Fibroblast of skin of right biceps (primary cell): ENCODE data around the gene ANKRD2.

ENCODE experiments used
- DNase-seq: peaks from one replicate; pipeline ENCODE4 v3.0.0-alpha.2; 2013

Gene ANKRD2

DNA sequence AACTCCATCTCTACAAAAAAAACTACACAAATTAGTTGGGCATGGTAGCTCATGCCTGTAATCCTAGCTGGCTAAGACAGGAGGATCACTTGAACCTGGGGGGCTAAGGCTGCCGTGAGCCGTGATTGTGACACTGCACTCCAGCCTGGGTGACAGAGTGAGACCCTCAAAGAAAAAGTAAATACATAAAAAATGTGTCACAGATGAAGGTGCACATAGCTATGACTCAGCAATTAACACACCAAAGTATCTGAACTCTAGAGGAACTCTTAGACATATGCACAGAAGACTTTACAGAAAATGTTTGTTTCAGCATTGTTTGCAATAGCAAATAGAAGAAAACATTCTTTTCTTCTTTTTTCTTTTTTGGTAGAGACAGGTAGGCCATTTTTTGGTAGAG lies 25.2 kb downstream of the ANKRD2 start:
- DNase-seq = peak; percentile 25

DNA sequence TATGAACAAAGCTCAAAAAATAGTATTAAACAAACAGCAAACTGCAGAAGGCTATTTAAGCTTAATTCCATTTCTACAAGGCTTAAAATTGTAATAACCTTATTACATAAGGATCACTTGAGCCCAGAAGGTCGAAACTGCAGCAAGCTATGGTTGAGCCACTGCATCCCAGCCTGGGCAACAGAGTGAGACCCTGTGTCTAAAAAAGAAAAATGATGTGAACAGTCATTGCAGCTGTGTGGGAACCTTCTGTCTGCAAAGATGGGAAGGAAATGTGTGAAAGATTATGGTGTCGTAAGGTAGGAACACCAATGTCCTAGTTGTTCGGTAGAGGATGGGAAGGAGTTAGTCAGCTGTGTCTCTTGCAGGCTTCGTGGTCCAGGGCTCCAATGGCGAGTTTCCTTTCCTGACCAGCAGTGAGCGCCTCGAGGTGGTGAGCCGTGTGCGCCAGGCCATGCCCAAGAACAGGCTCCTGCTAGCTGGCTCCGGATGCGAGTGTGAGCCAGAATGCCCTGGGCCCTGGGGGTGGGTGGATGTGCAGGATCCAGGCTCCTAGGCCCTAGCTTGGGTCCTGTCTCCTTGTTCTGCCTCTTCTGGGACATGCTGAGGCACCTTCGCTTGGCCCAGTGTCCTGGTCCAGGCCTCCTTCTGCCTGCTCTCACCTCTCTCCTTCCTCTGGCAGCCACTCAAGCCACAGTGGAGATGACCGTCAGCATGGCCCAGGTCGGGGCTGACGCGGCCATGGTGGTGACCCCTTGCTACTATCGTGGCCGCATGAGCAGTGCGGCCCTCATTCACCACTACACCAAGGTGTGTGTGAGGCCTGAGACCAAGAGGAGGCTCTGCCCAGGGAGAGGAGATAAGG lies 26.1 kb downstream of the ANKRD2 start:
- no peak for DNase-seq

DNA sequence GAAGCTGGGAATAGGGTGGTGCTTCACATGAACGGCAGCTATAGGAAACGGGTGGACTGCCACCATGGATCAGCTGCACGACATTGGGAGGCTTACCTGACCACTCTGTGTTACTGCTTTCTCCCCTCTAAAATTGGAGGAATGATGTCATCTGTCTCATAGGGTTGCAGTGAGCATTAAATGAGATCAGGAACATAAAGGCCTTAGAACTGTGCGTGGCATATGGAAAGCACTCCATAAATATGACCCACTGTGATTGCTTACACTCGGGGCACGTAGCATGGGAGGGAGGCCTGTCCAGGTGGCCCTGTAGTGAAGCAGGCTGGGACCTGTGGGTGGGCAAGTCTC lies 26.7 kb downstream of the ANKRD2 start:
- no peak for DNase-seq

DNA sequence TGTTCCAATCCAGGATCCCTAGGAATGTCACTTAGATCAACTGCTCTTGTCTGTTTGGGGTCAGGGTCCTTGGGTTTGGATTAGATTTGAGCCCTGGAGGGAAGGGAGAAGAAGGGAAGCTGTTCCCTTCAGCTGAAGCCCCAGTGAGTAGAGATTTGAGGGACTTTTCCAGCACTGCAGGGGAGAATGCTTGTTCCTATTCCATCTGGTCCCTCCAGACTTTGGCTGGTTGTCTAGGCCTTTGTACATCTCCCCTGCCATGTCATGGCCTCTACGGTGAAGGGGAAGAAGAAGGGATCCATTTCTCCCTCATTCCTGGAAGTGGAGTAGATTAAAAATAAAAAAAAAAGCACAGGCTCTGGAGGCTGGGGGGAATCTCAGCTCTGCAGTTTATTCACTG lies 28.0 kb downstream of the ANKRD2 start:
- no peak for DNase-seq

DNA sequence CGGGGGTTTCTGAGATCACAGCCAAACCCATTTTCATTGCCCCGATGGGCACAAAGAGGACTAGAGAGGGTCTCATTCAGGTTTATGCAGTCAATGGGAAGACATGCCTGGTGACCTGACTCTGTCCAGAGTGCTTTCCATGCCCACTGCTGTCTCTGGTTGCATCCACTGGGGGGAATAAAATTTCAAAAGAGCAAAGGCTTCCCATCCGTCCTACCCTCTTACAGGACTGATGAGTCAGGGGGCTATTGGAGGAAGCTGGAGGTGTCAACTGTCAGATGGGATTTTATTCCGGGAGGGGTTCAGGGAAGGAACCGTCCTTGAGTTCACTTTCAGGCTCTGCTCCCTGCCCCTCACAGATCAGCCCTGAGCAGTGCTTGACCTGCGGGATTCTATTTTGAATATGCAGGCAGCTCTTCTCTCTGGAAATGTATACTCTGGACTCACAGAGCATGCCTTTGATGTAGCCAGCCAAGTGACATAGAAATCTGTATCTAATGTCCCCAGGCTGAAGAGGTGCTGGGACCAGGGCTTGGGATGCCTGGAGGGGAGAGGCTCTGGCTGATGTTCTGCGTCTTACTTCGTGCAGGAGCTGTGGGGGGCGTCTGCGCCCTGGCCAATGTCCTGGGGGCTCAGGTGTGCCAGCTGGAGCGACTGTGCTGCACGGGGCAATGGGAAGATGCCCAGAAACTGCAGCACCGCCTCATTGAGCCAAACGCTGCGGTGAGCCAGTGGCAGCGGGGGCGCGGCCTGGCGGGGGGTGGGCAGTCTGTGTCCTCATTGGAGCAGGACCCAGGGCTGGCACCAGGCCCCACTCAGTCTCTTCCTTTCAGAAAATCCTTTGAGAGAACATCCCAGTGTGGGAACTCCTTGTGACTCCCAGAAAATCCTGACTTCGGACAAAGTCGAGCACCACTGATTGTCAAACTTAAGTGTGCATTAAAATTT lies 29.0 kb downstream of the ANKRD2 start:
- DNase-seq = no peak

DNA sequence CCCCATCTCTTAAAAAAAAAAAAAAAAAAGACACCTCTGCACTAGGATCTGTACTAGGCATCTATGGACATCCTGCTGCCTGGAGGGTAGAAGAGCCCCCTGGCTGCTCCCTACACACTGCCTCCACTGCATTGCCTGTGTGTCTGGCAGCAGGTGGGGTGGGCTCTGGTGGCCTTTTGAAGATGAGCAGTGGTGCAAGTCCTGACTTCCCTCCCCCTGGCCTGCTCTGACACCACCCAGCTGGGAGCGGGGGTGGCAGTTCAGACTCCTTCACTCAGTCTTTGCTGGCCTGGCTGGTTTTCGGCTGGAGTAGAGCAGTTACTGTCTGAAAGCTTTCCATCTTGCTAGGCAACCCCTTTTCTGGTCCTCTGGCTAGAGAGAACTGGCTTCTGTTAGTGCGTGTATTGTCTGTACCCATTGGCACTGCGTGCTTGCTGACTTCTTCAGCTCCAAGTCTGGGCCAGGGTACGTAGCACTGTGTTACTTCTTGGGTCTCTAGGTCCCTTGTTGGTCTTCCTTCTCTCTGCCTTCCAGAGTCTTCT lies 34.6 kb downstream of the ANKRD2 start:
- no peak for DNase-seq

DNA sequence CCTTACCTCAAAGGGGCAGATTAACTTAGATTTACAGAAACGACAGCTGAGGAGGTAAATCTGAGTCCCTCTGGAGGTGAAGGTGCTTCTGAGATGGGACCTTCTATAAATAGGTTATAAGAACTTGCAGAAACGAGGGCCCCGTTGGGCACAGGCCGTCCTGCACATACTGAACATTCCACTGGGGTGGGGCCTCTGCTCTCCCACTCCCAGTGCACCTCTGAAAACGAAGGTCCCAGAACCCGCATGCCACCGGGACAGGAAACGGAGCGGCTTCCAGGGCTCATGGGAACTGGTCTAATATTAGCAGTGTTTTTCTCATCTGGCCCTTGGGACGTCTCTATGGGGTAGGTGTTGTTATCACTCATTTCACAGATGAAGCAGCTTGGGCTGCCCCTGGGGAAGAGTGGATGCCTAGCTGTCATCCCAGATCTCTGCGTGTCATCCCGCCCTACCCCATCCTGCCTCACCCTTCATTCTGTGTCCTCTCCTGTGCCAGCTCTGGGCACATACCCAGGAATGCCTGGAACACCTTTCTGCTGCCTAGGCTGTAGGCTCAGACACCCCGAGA lies 36.5 kb downstream of the ANKRD2 start:
- no peak for DNase-seq

DNA sequence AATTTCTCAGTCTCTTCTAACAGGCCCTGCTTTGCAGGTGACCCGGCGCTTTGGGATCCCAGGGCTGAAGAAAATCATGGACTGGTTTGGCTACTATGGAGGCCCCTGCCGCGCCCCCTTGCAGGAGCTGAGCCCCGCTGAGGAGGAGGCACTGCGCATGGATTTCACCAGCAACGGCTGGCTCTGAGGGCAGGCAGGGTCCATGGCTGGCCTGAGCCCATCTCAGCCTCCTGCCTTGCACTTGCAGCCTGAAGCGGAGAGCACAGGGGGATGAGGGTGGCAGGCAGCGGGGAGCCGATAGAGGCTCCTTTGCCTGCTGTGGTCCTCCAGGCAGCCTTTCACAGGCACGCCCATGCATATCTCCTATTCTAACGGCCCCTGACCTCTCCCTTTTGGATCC lies 38.9 kb downstream of the ANKRD2 start:
- no peak for DNase-seq

DNA sequence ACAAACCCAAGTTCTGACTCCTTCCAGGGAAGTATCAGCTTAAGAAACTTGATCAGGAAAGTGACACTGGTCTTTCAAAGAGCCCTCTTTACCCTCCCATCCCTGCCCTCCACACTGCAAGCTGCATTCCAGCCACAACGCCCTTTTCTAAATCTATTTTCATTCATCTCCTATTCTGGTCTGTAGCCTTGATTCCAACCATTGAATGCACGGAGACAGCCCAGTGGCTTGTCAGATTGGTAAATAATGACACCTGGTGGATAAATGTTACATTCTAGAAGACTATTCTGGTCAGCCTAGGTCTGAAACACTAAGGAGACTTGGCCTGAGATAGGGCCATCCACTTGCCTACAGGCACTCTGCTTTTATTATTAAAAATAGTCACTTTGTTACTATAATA lies 39.8 kb downstream of the ANKRD2 start:
- peak; percentile 37 for DNase-seq

DNA sequence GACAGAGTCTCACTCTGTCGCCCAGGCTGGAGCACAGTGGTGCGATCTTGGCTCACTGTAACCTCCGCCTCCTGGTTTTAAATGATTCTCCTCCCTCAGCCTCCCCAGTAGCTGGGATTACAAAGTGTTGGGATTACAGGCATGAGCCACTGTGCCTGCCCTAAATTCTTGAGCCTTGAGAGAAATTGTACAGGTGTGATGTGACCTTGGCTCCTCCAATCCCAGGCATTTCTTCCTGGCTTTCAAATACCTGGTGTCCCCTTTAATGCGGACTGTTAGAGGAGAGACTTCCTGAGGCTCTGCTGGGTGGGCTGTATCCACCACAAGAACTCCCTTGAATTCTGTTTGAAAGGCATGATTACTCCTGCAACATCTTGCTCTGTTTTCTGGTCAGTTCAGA lies 45.7 kb downstream of the ANKRD2 start:
- DNase-seq = no peak

DNA sequence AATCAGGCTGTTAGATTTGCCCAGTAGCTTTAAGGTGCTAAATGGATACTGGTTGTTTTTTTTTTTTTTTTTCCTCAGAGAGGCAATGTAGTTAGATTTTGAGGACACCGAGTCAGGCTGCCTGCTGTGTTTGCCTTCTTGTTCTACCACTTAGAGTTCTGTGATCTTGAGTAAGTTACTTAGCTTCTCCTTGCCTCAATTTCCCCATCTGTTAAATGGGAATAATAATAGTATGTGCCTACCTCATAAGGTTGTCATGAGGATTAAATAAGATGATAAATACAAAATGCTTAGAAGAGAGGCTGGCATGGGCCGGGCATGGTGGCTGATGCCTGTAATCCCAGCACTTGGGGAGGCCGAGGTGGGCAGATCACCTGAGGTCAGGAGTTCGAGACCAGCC lies 46.2 kb downstream of the ANKRD2 start:
- DNase-seq = no peak

DNA sequence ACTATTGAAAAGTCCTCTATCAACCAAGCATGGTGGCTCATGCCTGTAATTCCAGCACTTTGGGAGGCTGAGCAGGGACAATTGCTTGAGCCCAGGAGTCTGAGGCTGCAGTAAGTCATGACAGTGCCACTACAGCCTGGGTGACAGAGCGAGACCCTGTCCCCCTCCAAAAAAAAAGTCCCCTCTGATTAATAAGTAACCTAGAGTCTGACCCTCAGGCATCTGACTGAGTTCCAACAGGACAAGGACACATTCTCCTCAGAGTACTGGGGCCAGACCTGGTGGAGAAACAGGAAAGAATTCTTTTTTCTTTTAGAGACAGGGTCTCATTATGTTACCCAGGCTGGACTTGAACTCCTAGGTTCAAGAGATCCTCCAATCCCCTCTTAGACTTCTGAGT lies 50.7 kb downstream of the ANKRD2 start:
- DNase-seq = no peak

DNA sequence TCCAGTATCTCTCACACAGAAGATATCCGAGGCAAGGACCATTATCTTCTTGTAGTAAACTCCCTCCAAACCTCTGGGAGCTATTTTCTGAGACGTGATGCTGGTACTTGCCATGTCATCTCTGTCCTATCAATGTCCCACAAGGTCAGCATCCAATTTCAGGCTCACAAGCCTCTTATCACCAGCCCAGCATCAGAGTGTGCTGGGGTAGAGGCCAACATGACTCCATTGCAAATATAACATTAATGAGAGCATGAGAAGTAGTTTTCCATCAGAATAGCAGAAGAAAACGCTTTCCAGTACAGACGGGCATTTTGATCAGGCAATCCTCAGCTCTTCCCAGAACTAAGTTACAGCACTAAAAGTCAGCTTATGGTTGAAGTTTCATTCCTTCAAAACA lies 55.2 kb downstream of the ANKRD2 start:
- DNase-seq = no peak

DNA sequence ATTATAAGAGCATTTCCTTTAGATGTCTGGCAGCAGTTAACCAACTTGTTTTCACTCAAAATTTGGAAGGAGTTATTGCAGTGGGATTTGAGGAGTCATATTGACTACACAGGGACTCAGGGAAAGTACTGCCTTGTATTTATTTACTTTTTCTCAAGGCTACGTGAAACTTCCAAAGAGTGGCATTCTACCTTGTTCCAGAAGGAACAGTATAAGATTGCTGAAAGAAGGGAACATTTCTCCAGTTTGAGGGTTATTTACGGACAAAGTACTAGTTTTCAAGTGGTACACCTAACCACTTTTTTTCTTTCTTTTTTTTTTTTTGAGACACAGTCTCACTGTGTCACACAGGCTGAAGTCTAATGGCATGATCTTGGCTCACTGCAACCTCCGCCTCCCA lies 55.6 kb downstream of the ANKRD2 start:
- DNase-seq = no peak

DNA sequence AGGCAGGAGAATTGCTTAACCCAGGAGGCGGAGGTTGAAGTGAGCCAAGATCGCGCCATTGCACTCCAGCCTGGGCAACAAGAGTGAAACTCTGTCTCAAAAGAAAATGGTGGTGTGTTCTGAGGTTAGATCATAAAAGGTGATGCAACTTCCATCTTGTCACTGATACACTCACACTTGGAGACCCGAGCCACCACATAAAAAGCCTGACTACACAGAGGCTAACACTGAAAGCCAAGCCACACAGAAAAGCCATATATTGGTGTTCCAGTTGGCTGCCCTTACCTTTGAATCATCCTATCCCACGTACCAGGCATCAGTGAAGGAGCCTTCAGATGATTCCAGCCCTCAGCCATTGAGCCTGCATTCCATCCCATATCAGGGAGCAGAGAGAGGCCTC lies 56.7 kb downstream of the ANKRD2 start:
- no peak for DNase-seq

DNA sequence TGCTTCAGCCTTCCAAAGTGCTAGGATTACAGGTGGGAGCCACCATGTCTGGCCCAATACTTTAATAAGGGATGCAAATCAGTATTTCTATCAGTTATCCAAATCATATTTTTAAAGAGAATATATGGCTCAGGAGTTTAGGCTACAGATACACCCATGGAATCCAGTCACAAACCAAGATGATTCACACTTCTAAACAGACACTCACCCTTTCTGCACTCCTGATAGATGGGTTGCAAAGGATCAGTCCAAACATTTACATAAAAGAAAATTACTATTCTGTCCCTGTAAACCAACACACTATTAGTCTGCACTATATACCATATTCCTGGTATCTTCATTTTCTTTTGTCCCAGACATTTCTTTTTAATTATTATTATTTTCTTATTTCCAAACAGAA lies 58.5 kb downstream of the ANKRD2 start:
- no peak for DNase-seq

DNA sequence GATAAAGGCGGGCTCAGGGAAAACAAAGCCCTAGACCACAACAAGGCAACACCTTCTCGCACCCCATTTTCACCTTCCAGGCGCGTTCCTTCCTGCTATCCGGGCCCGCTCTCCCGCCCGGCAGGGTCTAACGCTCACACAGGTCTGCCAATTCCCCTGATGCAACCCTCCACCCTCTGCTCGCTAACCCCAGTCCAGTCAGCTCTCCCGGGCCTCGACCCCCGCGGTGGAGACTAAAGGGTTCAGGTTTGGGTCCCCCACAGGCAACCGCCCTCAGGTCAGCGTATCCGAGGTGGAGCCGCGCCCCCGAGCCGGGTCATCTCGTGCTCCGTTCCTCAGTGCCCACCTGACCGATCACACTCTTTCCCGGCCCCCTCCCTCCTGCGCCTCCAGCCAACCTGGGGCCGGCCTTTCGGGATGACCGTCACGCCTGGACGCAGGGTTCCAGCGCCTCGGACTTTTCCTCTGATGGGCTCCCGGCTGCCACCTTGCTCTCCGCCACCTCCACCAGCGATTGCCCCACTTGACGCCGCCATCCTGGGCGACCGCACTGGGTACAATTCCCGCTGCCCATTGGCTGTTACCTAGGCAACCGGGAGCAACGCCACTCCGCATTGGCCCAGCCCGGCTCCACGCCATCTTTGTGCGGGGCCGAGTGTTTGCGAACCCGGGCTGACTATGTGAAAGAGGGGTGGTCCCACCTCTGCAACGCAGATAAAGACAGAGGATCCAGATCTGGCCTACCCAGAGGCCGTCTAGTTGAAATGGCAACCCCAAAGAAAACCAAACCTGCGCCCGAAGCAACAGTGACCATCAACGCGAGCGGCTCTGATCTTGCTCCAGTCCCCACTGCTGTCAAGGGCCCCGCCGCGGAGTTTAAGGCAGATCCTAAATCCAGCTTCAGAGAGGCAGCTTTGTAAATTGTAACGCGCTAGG lies 60.6 kb downstream of the ANKRD2 start, which contains the start of gene MORN4:
TSS of gene MORN4 (minus strand) at position 552 of the 936 bp plus-strand sequence. CDS start 13,847 bp downstream, outside the sequence.
- DNase-seq = peak; percentile 92
